PC-3 (cell line): ENCODE measurements around the gene TLE6. TPM values are rescaled to one million over a fixed set of nuclear protein-coding genes. Genes with fewer than 3 reads are reported as not detected.

Experiments
- ATAC-seq: fragments of 200-7000 bp; cut with Tn5 transposase; 2 replicates; pipeline ENCODE4 v1.9.1; 2020; ENCODE audit warnings: mild to moderate bottlenecking, moderate library complexity
- BruUV-seq: library from RNA; stranded (reverse); fragments of 400-500 nt; replicated peaks from 2 replicates; lab custom pipeline; 2021; lab: Mats Ljungman, UMichigan
- CTCF ChIA-PET: fragments of 300-600 bp; sonication (Branson Sonifier 250); formaldehyde crosslinking; loops from one replicate; lab custom pipeline; 2022; ENCODE audit warnings: antibody characterized with exemption; lab: Charles Lee
- POLR2A ChIA-PET: fragments of 300-600 bp; sonication (Branson Sonifier 250); formaldehyde crosslinking; loops from one replicate; lab custom pipeline; 2022; ENCODE audit warnings: antibody characterized with exemption; ENCODE audit not compliant: unreplicated experiment; lab: Charles Lee
- DNase-seq: peaks from one replicate; pipeline ENCODE4 v3.0.0-alpha.2; 2015
- H2AFZ ChIP-seq: fragments of 300-600 bp; sonication (generic); 2 replicates; pipeline ENCODE4 v1.6.0; 2016; ENCODE audit warnings: antibody characterized with exemption, low read length
- H3F3A ChIP-seq: fragments of 300-600 bp; sonication (generic); one replicate; pipeline ENCODE4 v1.6.0; 2017; ENCODE audit warnings: antibody characterized with exemption, low read length, control low read depth, mild to moderate bottlenecking; ENCODE audit not compliant: unreplicated experiment
- H3K27ac ChIP-seq: fragments of 300-600 bp; sonication (generic); 2 replicates; pipeline ENCODE4 v1.5.1; 2016; ENCODE audit warnings: mild to moderate bottlenecking, low read length
- H3K27me3 ChIP-seq: fragments of 300-600 bp; sonication (generic); 2 replicates; pipeline ENCODE4 v1.6.1; 2016; ENCODE audit warnings: low read length, mixed read lengths
- H3K36me3 ChIP-seq: fragments of 300-600 bp; sonication (generic); 2 replicates; pipeline ENCODE4 v1.6.1; 2016; ENCODE audit warnings: low read depth, mixed run types, low read length, mixed read lengths
- H3K4me1 ChIP-seq: fragments of 300-600 bp; sonication (generic); 2 replicates; pipeline ENCODE4 v1.5.1; 2016; ENCODE audit warnings: low read length; ENCODE audit not compliant: insufficient read depth
- H3K4me2 ChIP-seq: fragments of 300-600 bp; sonication (generic); 2 replicates; pipeline ENCODE4 v1.6.0; 2016; ENCODE audit warnings: low read length
- H3K4me3 ChIP-seq: fragments of 300-600 bp; sonication (generic); 2 replicates; pipeline ENCODE4 v1.5.1; 2016; ENCODE audit warnings: mild to moderate bottlenecking, low read length, mixed read lengths
- H3K79me2 ChIP-seq: fragments of 300-600 bp; sonication (generic); 2 replicates; pipeline ENCODE4 v1.6.1; 2017; ENCODE audit warnings: low read length, mixed read lengths
- H3K9ac ChIP-seq: fragments of 300-600 bp; sonication (generic); 2 replicates; pipeline ENCODE4 v1.6.0; 2016; ENCODE audit warnings: mild to moderate bottlenecking, low read length
- H3K9me2 ChIP-seq: fragments of 300-600 bp; sonication (generic); replicated peaks from 2 replicates; pipeline ENCODE4 v1.6.1; 2016; ENCODE audit warnings: mixed run types, low read length, mixed read lengths
- H3K9me3 ChIP-seq: fragments of 300-600 bp; sonication (generic); 2 replicates; pipeline ENCODE4 v1.6.1; 2016; ENCODE audit warnings: low read length, mixed read lengths
- H4K20me1 ChIP-seq: fragments of 300-600 bp; sonication (generic); 2 replicates; pipeline ENCODE4 v1.6.1; 2016; ENCODE audit warnings: low read length, mixed read lengths
- EZH2 ChIP-seq: fragments of 300-600 bp; sonication (generic); IDR thresholded peaks from one replicate; pipeline ENCODE4 v1.6.1; 2017; ENCODE audit warnings: antibody characterized with exemption, mild to moderate bottlenecking, low read length; ENCODE audit not compliant: unreplicated experiment
- EZH2phosphoT487 ChIP-seq: fragments of 300-600 bp; sonication (generic); IDR thresholded peaks from 2 replicates; pipeline ENCODE4 v1.6.1; 2018; ENCODE audit warnings: mild to moderate bottlenecking, antibody characterized with exemption, low read length, borderline replicate concordance
- intact Hi-C: fragments of 100-400 bp; cut with micrococcal nuclease; formaldehyde crosslinking; loops from 2 replicates; pipeline ENCODE4 v1.9.0; 2023
- total RNA-seq: library from RNA; depleted of rRNA; stranded (reverse); fragments of >200 nt; gene quantifications from 2 replicates; pipeline ENCODE4 v1.2.3, GENCODE V29; 2014
- TF ChIP-seq, protein P1 (sequence below): fragments of 300-600 bp; sonication (generic); conservative IDR thresholded peaks from 2 replicates; pipeline ENCODE4 v1.5.1; 2017; ENCODE audit warnings: antibody characterized with exemption, low read depth, mild to moderate bottlenecking, low read length

Gene TLE6
- total RNA-seq, 1 experiment from 2014 or later, result 1.9 TPM

DNA sequence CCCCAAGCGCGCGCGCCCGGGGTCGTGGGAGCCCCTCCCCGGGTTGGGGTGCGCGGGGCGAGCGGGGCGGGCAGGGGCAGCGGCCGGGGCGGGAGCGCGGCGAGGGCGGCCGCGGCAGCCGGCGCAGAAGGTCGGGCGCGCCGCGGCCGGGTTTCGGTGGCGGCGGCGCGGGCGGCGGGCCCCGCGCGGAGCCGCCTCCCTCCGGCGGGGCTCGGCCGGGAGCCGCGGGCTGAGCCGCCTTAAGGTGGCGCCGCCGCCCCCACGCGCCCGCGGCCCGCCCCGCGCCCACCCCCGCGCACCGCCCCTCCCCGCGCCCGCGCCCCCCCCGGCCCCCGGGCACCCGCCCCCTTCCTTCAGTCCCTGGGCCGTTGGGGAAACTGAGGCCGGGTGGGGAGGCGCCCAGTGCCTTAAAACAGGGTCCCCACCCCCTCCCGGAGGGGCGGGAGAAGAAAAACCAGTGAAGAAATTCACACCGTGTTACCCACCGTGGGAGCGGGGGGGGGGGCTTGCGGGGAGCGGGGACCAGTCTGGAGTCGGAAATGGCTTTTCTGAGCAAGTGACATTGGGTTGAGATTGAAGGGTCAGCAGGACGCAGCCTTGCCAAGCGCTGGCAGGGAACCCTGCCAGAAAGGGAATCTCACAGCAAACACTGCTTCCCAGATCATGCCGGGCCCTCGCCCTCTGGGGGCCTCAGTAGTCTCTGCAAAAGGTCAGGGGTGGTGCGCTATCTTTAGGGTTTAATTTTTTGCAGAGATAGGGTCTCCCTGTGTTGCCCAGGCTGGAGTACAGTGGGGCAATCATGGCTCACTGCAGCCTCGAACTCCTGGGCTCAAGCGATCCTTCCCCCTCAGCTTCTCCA is 51.9 kb downstream of the TLE6 start, which contains the start of gene TLE2:
TSS of gene TLE2 (minus strand) at position 216 of the 859 bp plus-strand sequence. CDS start 376 bp downstream, outside the sequence.
- Histone ChIP-seq H3K4me3 (peak within 1 kb of the TSS; percentile 66), H2AFZ (peak within 1 kb of the TSS; percentile 75; the same call in 1 of the 2 replicates), H3K27ac (no peak within 1 kb of the TSS), H3F3A (no peaks in the 10 kb centered on the region), H3K9me2 (no peaks in the 10 kb centered on the region), H3K9ac (no peak within 1 kb of the TSS), H3K79me2 (no peaks in the 10 kb centered on the region), H3K27me3 (no peaks in the 10 kb centered on the region), H4K20me1 (no peaks in the 10 kb centered on the region), H3K4me2 (peak within 1 kb of the TSS; percentile 91), H3K36me3 (no peaks in the 10 kb centered on the region), H3K9me3 (no peaks in the 10 kb centered on the region), H3K4me1 (no peaks in the 10 kb centered on the region)
- DNase-seq (no peak), ATAC-seq (peak; percentile 30)
- TF ChIP-seq, protein P1, sequence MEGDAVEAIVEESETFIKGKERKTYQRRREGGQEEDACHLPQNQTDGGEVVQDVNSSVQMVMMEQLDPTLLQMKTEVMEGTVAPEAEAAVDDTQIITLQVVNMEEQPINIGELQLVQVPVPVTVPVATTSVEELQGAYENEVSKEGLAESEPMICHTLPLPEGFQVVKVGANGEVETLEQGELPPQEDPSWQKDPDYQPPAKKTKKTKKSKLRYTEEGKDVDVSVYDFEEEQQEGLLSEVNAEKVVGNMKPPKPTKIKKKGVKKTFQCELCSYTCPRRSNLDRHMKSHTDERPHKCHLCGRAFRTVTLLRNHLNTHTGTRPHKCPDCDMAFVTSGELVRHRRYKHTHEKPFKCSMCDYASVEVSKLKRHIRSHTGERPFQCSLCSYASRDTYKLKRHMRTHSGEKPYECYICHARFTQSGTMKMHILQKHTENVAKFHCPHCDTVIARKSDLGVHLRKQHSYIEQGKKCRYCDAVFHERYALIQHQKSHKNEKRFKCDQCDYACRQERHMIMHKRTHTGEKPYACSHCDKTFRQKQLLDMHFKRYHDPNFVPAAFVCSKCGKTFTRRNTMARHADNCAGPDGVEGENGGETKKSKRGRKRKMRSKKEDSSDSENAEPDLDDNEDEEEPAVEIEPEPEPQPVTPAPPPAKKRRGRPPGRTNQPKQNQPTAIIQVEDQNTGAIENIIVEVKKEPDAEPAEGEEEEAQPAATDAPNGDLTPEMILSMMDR, result no peak
- TF ChIP-seq EZH2 (no peak), EZH2phosphoT487 (no peak)
- no TSS peak for BruUV-seq
- intact Hi-C loops, result no loop called here
- ChIA-PET POLR2A (no interaction called here), CTCF (no interaction called here)

DNA sequence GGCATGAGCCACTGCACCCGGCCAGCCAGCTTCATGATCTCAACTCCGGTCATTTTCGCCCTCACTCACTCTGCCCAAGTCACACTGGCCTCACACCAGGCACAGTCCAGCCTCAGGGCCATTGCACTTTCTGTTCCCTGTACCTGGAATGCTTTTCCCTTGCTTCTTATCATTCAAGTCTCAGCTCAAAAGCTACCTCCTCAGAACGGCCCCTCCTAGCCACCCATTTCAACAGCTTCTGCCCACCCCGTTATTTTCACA is 54.2 kb downstream of the TLE6 start:
- H3K4me3 ChIP-seq, result no peak overlapping the region
- H3F3A ChIP-seq, result no peaks in the 10 kb centered on the region
- H3K27ac ChIP-seq, result no peak overlapping the region
- no peak overlapping the region for H3K4me2 ChIP-seq
- H3K27me3 ChIP-seq, result no peaks in the 10 kb centered on the region
- no peaks in the 10 kb centered on the region for H3K79me2 ChIP-seq
- ChIA-PET POLR2A (no interaction called here), CTCF (no interaction called here)
- BruUV-seq, result no TSS peak
- H3K9me2 ChIP-seq, result no peaks in the 10 kb centered on the region
- H3K4me1 ChIP-seq, result peaks cover 10% of the 10 kb centered on the region
- TF ChIP-seq EZH2, result no peak
- TF ChIP-seq EZH2phosphoT487, result no peak
- TF ChIP-seq, protein P1, result no peak
- H3K9ac ChIP-seq, result no peak overlapping the region
- intact Hi-C loops, result no loop called here
- no peaks in the 10 kb centered on the region for H3K9me3 ChIP-seq
- no peaks in the 10 kb centered on the region for H3K36me3 ChIP-seq
- H2AFZ ChIP-seq, result no peak overlapping the region
- H4K20me1 ChIP-seq, result no peaks in the 10 kb centered on the region
- no peak for ATAC-seq
- DNase-seq, result no peak
